GM18507 (cell line): Measurements from ENCODE around the gene FKBP2.

Source experiments
- DNase-seq: peaks from one replicate; pipeline ENCODE4 v3.0.0; 2011; ENCODE audit warnings: low read depth; ENCODE audit not compliant: insufficient read length; ENCODE audit errors: extremely low spot score
- FAIRE-seq: peaks from 2 replicates; lab custom pipeline; 2011; peaks lifted over from hg19 to GRCh38; lab: Jason Lieb, UNC

FKBP2 gene

DNA sequence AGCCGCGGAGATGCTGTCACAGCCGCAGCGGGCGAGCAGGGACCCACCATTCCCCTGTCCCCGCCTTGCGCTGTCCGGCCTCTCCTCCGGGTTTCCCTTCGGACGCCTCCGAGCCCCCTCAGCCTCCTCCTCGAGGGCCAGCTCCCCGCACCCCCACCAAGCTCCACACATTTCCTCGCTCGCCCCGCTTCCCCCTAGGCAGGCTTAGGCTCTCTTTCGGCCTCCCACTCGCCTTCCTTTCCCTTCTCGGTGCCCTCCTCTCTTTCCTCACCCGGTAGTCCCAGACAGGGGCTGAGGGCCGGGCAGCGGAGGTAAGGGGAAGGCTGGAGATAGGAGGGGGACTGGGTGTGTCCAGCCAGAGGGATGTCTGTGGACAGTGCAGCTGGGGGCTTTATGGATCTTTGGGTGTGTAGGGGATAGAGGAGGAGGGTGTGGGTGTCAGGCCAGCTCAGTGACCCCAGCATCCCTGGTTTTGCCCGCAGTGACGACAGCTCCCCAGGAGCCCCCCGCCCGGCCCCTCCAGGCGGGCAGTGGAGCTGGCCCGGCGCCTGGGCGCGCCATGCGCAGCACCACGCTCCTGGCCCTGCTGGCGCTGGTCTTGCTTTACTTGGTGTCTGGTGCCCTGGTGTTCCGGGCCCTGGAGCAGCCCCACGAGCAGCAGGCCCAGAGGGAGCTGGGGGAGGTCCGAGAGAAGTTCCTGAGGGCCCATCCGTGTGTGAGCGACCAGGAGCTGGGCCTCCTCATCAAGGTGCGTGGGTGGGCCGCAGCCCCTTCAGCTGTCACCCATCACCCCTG, 51.8 kb downstream of the FKBP2 start:
- DNase-seq (no peak), FAIRE-seq (no peak)
